ENCODE measurements around the gene GLRX5.

DNA sequence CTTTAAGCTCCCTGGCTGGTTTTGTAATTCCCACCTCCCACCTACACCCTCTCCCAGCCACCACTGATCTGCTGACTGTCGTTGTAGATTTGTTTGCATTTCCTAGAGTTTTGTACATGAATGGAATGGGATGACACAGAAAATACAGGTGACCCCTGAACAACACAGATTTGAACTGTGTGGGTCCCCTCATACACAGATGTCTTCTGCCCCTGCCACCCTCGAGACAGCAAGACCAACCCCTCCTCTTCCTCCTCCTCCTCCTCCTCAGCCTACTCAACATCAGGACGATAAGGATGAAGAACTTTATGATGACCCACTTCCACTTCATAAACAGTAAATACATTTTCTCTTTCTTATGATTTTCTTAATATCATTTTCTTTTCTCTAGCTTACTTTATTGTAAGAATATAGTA is 47.2 kb upstream of the GLRX5 start:
- TF ChIP-seq, protein P1, sequence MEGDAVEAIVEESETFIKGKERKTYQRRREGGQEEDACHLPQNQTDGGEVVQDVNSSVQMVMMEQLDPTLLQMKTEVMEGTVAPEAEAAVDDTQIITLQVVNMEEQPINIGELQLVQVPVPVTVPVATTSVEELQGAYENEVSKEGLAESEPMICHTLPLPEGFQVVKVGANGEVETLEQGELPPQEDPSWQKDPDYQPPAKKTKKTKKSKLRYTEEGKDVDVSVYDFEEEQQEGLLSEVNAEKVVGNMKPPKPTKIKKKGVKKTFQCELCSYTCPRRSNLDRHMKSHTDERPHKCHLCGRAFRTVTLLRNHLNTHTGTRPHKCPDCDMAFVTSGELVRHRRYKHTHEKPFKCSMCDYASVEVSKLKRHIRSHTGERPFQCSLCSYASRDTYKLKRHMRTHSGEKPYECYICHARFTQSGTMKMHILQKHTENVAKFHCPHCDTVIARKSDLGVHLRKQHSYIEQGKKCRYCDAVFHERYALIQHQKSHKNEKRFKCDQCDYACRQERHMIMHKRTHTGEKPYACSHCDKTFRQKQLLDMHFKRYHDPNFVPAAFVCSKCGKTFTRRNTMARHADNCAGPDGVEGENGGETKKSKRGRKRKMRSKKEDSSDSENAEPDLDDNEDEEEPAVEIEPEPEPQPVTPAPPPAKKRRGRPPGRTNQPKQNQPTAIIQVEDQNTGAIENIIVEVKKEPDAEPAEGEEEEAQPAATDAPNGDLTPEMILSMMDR (IDR thresholded peaks at IDR 0.05; ENCODE audit: low read depth, low read length) = no peak
- TF ChIP-seq POLR2A (IDR thresholded peaks at IDR 0.05; ENCODE audit: extremely low read depth, insufficient read length) = no peak
- TF ChIP-seq MYC (IDR thresholded peaks at IDR 0.05; ENCODE audit: low read depth, low read length) = no peak
- TF ChIP-seq, protein P2, sequence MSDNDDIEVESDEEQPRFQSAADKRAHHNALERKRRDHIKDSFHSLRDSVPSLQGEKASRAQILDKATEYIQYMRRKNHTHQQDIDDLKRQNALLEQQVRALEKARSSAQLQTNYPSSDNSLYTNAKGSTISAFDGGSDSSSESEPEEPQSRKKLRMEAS (IDR thresholded peaks at IDR 0.05; ENCODE audit: low read depth, low read length) = no peak

Measured in NB4 (cell line).